IMR-90 (cell line): ENCODE results near the gene ADAMTS17. TPM values are rescaled to one million over a fixed set of nuclear protein-coding genes. Genes with fewer than 3 reads are reported as not detected.

Experiments
- ATAC-seq: fragments of 200-7000 bp; cut with Tn5 transposase; 2 replicates; pipeline ENCODE4 v1.9.1; 2020; ENCODE audit warnings: low read depth, mild to moderate bottlenecking, moderate library complexity
- BruUV-seq: library from RNA; stranded (reverse); fragments of 400-500 nt; replicated peaks from 2 replicates; lab custom pipeline; 2021; lab: Mats Ljungman, UMichigan
- CTCF ChIA-PET: fragments of 300-600 bp; formaldehyde crosslinking; extraction: SDS; loops from one replicate; lab custom pipeline; 2021; ENCODE audit warnings: antibody characterized with exemption; lab: Yijun Ruan, JAX
- POLR2A ChIA-PET: fragments of 300-600 bp; sonication (Branson Sonifier 250); formaldehyde crosslinking; loops from one replicate; lab custom pipeline; 2022; ENCODE audit warnings: antibody characterized with exemption; ENCODE audit not compliant: unreplicated experiment; lab: Charles Lee
- DNase-seq: peaks from one replicate; pipeline ENCODE4 v3.0.0; 2013
- H2AFZ ChIP-seq: replicated peaks from 2 replicates; pipeline ENCODE3; 2013; ENCODE audit warnings: low read length, mild to moderate bottlenecking; ENCODE audit not compliant: poor library complexity
- H2AK5ac ChIP-seq: 2 replicates; pipeline ENCODE4 v1.6.1; 2013; ENCODE audit warnings: low read depth, low read length, inconsistent platforms
- H2AK9ac ChIP-seq: replicated peaks from 2 replicates; pipeline ENCODE3; 2013; ENCODE audit warnings: mild to moderate bottlenecking, low read depth, low read length, moderate library complexity; ENCODE audit not compliant: poor library complexity
- H2BK120ac ChIP-seq: 2 replicates; pipeline ENCODE4 v1.6.1; 2013; ENCODE audit warnings: low read depth, low read length, inconsistent platforms
- H2BK15ac ChIP-seq: 3 replicates; pipeline ENCODE4 v1.6.1; 2013; ENCODE audit warnings: low read depth, low read length, inconsistent platforms
- H2BK20ac ChIP-seq: 2 replicates; pipeline ENCODE4 v1.6.1; 2013; ENCODE audit warnings: low read depth, mild to moderate bottlenecking, inconsistent platforms, low read length, moderate library complexity
- H2BK5ac ChIP-seq: 2 replicates; pipeline ENCODE4 v1.6.1; 2013; ENCODE audit warnings: mild to moderate bottlenecking, low read depth, low read length, inconsistent platforms; ENCODE audit not compliant: poor library complexity, severe bottlenecking
- H3K14ac ChIP-seq: replicated peaks from 2 replicates; pipeline ENCODE4 v1.6.1; 2013; ENCODE audit warnings: low read depth, low read length, inconsistent platforms
- H3K18ac ChIP-seq: 2 replicates; pipeline ENCODE4 v1.6.1; 2013; ENCODE audit warnings: low read depth, low read length, control low read depth
- H3K23ac ChIP-seq: 2 replicates; pipeline ENCODE4 v1.6.1; 2013; ENCODE audit warnings: low read depth, low read length, inconsistent platforms
- H3K27ac ChIP-seq: 2 replicates; pipeline ENCODE4 v1.5.1; 2013; ENCODE audit warnings: mild to moderate bottlenecking, control low read depth, low read length; ENCODE audit not compliant: insufficient read depth
- H3K27me3 ChIP-seq: 2 replicates; pipeline ENCODE4 v1.6.1; 2013; ENCODE audit warnings: low read length; ENCODE audit not compliant: control insufficient read depth, insufficient read depth
- H3K36me3 ChIP-seq: 2 replicates; pipeline ENCODE4 v1.6.1; 2013; ENCODE audit warnings: low read length, mixed read lengths; ENCODE audit not compliant: control insufficient read depth, insufficient read depth
- H3K4ac ChIP-seq: 2 replicates; pipeline ENCODE4 v1.6.1; 2013; ENCODE audit warnings: low read depth, low read length, inconsistent platforms
- H3K4me1 ChIP-seq: 2 replicates; pipeline ENCODE4 v1.6.1; 2013; ENCODE audit warnings: low read length, mixed read lengths; ENCODE audit not compliant: control insufficient read depth, insufficient read depth
- H3K4me2 ChIP-seq: 2 replicates; pipeline ENCODE4 v1.6.1; 2013; ENCODE audit warnings: low read depth, mild to moderate bottlenecking, control low read depth, low read length, moderate library complexity
- H3K4me3 ChIP-seq: 2 replicates; pipeline ENCODE4 v1.5.1; 2013; ENCODE audit warnings: low read depth, mild to moderate bottlenecking, control low read depth, low read length, moderate library complexity; ENCODE audit not compliant: insufficient read depth
- H3K56ac ChIP-seq: 2 replicates; pipeline ENCODE4 v1.6.1; 2013; ENCODE audit warnings: low read length, inconsistent platforms; ENCODE audit not compliant: insufficient read depth; ENCODE audit errors: extremely low read depth
- H3K79me1 ChIP-seq, 2 experiments: 2 replicates each; pipeline ENCODE4 v1.6.1; 2013; ENCODE audit warnings: low read length in 2 of 2, inconsistent platforms in 1 of 2, low read depth in 1 of 2
- H3K9ac ChIP-seq: 2 replicates; pipeline ENCODE4 v1.6.1; 2013; ENCODE audit warnings: low read depth, low read length, control low read depth
- H3K9me1 ChIP-seq: 2 replicates; pipeline ENCODE4 v1.6.1; 2013; ENCODE audit warnings: low read length, inconsistent platforms; ENCODE audit not compliant: insufficient read depth
- H3K9me3 ChIP-seq: 2 replicates; pipeline ENCODE4 v1.6.1; 2013; ENCODE audit warnings: low read length; ENCODE audit not compliant: control insufficient read depth, insufficient read depth
- H4K20me1 ChIP-seq: 2 replicates; pipeline ENCODE4 v1.6.1; 2013; ENCODE audit warnings: low read length, inconsistent platforms; ENCODE audit not compliant: insufficient read depth
- H4K5ac ChIP-seq: 2 replicates; pipeline ENCODE4 v1.6.1; 2013; ENCODE audit warnings: mild to moderate bottlenecking, low read depth, low read length, control low read depth
- H4K8ac ChIP-seq, 2 experiments: 2 replicates each; pipeline ENCODE4 v1.6.1; 2013; ENCODE audit warnings: low read depth in 2 of 2, low read length in 2 of 2, control low read depth in 1 of 2, inconsistent platforms in 1 of 2
- H4K91ac ChIP-seq: 2 replicates; pipeline ENCODE4 v1.6.1; 2013; ENCODE audit warnings: low read depth, low read length, inconsistent platforms; ENCODE audit not compliant: insufficient read depth
- BHLHE40 ChIP-seq: fragments of 150-350 bp; IDR thresholded peaks from 2 replicates; pipeline ENCODE4 v1.6.1; 2016; ENCODE audit warnings: mild to moderate bottlenecking, low read depth, low read length
- CEBPB ChIP-seq: IDR thresholded peaks from 2 replicates; pipeline ENCODE4 v1.6.1; 2012; ENCODE audit warnings: low read depth, low read length, improper control_type of control experiment
- CHD1 ChIP-seq: IDR thresholded peaks from 2 replicates; pipeline ENCODE4 v1.6.1; 2012; ENCODE audit warnings: low read depth, low read length, improper control_type of control experiment
- CTCF ChIP-seq: conservative IDR thresholded peaks from 2 replicates; pipeline ENCODE4 v1.5.1; 2012; ENCODE audit warnings: mild to moderate bottlenecking, low read depth, low read length, improper control_type of control experiment
- ELK1 ChIP-seq: fragments of 150-350 bp; IDR thresholded peaks from 2 replicates; pipeline ENCODE4 v1.6.1; 2016; ENCODE audit warnings: low read depth, mild to moderate bottlenecking, low read length, moderate library complexity, borderline replicate concordance
- FOS ChIP-seq: fragments of 150-350 bp; IDR thresholded peaks from 2 replicates; pipeline ENCODE4 v1.6.1; 2016; ENCODE audit warnings: low read depth, low read length
- MAFK ChIP-seq: IDR thresholded peaks from 2 replicates; pipeline ENCODE4 v1.6.1; 2012; ENCODE audit warnings: low read depth, low read length, improper control_type of control experiment
- MAZ ChIP-seq: IDR thresholded peaks from 2 replicates; pipeline ENCODE4 v1.6.1; 2012; ENCODE audit warnings: low read depth, mild to moderate bottlenecking, low read length, improper control_type of control experiment, moderate library complexity, borderline replicate concordance
- MXI1 ChIP-seq: IDR thresholded peaks from 2 replicates; pipeline ENCODE4 v1.6.1; 2012; ENCODE audit warnings: low read depth, mild to moderate bottlenecking, low read length, moderate library complexity, borderline replicate concordance
- NFE2L2 ChIP-seq: fragments of 150-350 bp; IDR thresholded peaks from 2 replicates; pipeline ENCODE4 v1.6.1; 2016; ENCODE audit warnings: low read depth, mild to moderate bottlenecking, low read length
- POLR2A ChIP-seq: IDR thresholded peaks from 2 replicates; pipeline ENCODE4 v1.6.1; 2012; ENCODE audit warnings: mild to moderate bottlenecking, low read depth, low read length
- RAD21 ChIP-seq: IDR thresholded peaks from 2 replicates; pipeline ENCODE4 v1.6.1; 2012; ENCODE audit warnings: low read length, improper control_type of control experiment
- RCOR1 ChIP-seq: IDR thresholded peaks from 2 replicates; pipeline ENCODE4 v1.6.1; 2012; ENCODE audit warnings: mild to moderate bottlenecking, low read length, improper control_type of control experiment; ENCODE audit not compliant: insufficient replicate concordance
- RFX5 ChIP-seq: IDR thresholded peaks from 2 replicates; pipeline ENCODE4 v1.8.0; 2012; ENCODE audit warnings: low read depth, mild to moderate bottlenecking, low read length, moderate library complexity
- SMC3 ChIP-seq: fragments of 150-350 bp; IDR thresholded peaks from 2 replicates; pipeline ENCODE4 v1.6.1; 2016; ENCODE audit warnings: low read depth, mild to moderate bottlenecking, antibody characterized with exemption, low read length, moderate library complexity
- USF2 ChIP-seq: fragments of 150-350 bp; IDR thresholded peaks from 2 replicates; pipeline ENCODE4 v1.6.1; 2017; ENCODE audit warnings: mild to moderate bottlenecking, antibody characterized with exemption, low read length, low read depth
- whole genome bisulfite sequencing, 2 experiments: methylation state at CpG; one replicate each; pipeline versions ENCODE4 v1.1.5 to v1.1.7; 2013; ENCODE audit warnings: missing lambda C conversion rate in 2 of 2; ENCODE audit not compliant: insufficient read length in 1 of 2; ENCODE audit errors: extremely low coverage in 2 of 2; 5-methylcytosine and 5-hydroxymethylcytosine counted together
- dilution Hi-C: fragments of 300-500 bp; cut with HindIII; formaldehyde crosslinking; loops from one replicate; pipeline ENCODE4 v1.14.3; 2018; ENCODE audit warnings: low sequenced_read_pairs; ENCODE audit not compliant: unreplicated experiment
- in situ Hi-C: fragments of 300-500 bp; cut with MboI; formaldehyde crosslinking; loops from 3 replicates; pipeline ENCODE4 v1.14.3; 2019; ENCODE audit warnings: low sequenced_read_pairs, inconsistent platforms, mixed read lengths
- intact Hi-C: fragments of 100-400 bp; cut with micrococcal nuclease; formaldehyde crosslinking; loops from 2 replicates; pipeline ENCODE4 v1.10.0; 2022
- polyA plus RNA-seq, 3 experiments: library from polyadenylated mRNA; depleted of rRNA; stranded (reverse); fragments of >200 nt; gene quantifications; 2 replicates each; pipeline ENCODE4 v1.2.3, GENCODE V29; 2012; ENCODE audit warnings: low replicate concordance in 1 of 3
- total RNA-seq: library from RNA; depleted of rRNA; stranded (reverse); fragments of >200 nt; gene quantifications from 2 replicates; pipeline ENCODE4 v1.2.3, GENCODE V29; 2012

ADAMTS17 gene
- total and polyA plus RNA-seq, 2 of the 4 experiments (the other 2 are of a cell fraction): 0.03 TPM; not detected in 1

GRCh38 chr15:100263721-100264455 is 77.9 kb downstream of the ADAMTS17 start:
- DNase-seq (no peak), ATAC-seq (no peak)
- H3K4me2 ChIP-seq: no peak overlapping the region
- no peaks in the 10 kb centered on the region for H3K27me3 ChIP-seq
- H4K8ac ChIP-seq: no peak overlapping the region
- H3K79me1 ChIP-seq: no peaks in the 10 kb centered on the region
- no peak overlapping the region for H3K4me3 ChIP-seq
- no peak overlapping the region for H2AK9ac ChIP-seq
- H3K56ac ChIP-seq: no peak overlapping the region
- H3K9ac ChIP-seq: no peak overlapping the region
- no peak overlapping the region for H3K18ac ChIP-seq
- ChIA-PET CTCF (no interaction called here), POLR2A (no interaction called here)
- H4K91ac ChIP-seq: no peak overlapping the region
- no TSS peak for BruUV-seq
- peaks cover 38% of the 10 kb centered on the region for H3K9me3 ChIP-seq
- H3K4ac ChIP-seq: no peak overlapping the region
- no peak overlapping the region for H2AK5ac ChIP-seq
- H2BK20ac ChIP-seq: no peak overlapping the region
- H2AFZ ChIP-seq: no peak overlapping the region
- no peak overlapping the region for H3K27ac ChIP-seq
- no peak overlapping the region for H2BK15ac ChIP-seq
- no peak overlapping the region for H4K5ac ChIP-seq
- TF ChIP-seq CTCF (no peak), ELK1 (no peak), RAD21 (no peak), SMC3 (no peak), CEBPB (no peak), BHLHE40 (no peak), RFX5 (no peak), RCOR1 (no peak), MAFK (no peak), POLR2A (no peak), MXI1 (no peak), CHD1 (no peak), NFE2L2 (no peak), USF2 (no peak), MAZ (no peak), FOS (no peak)
- no peak overlapping the region for H2BK120ac ChIP-seq
- H2BK5ac ChIP-seq: no peak overlapping the region
- H3K9me1 ChIP-seq: no peaks in the 10 kb centered on the region
- dilution Hi-C loops: no loop called here
- 49% methylated on average over 8 of the region's 14 CpGs; no CpG with 5 or more reads in 1 of the 2 experiments for WGBS, 2 experiments
- intact Hi-C loops: no loop called here
- no peaks in the 10 kb centered on the region for H3K4me1 ChIP-seq
- H3K36me3 ChIP-seq: no peaks in the 10 kb centered on the region
- no peak overlapping the region for H3K14ac ChIP-seq
- H4K20me1 ChIP-seq: no peaks in the 10 kb centered on the region
- no peak overlapping the region for H3K23ac ChIP-seq
- in situ Hi-C loops: no loop called here
